K562 (cell line): ENCODE data around the gene RHCG.

ENCODE experiments used
- BDP1 ChIP-seq: IDR thresholded peaks from 3 replicates; pipeline ENCODE4 v1.6.1; 2011; ENCODE audit not compliant: insufficient read length, insufficient read depth
- CREB3 ChIP-seq: fragments of 450-650 bp; conservative IDR thresholded peaks from 2 replicates; pipeline ENCODE4 v1.6.1; 2016; ENCODE audit warnings: missing genetic modification characterization, low read depth, mild to moderate bottlenecking, missing compliant biosample characterization, moderate library complexity
- FOXJ3 ChIP-seq: sonication (generic); formaldehyde crosslinking; IDR thresholded peaks from 2 replicates; pipeline ENCODE4 v1.4.0; 2020; ENCODE audit warnings: mild to moderate bottlenecking, missing genetic modification reagents
- RBM14 ChIP-seq: fragments of 200-400 bp; formaldehyde crosslinking; IDR thresholded peaks from 2 replicates; pipeline ENCODE4 v1.6.1; 2018; ENCODE audit warnings: low read depth, mild to moderate bottlenecking, low read length, moderate library complexity, borderline replicate concordance; ENCODE audit not compliant: insufficient read depth
- ZNF175 ChIP-seq: fragments of 200-800 bp; sonication (Bioruptor generic); IDR thresholded peaks from 2 replicates; pipeline ENCODE4 v1.6.1; 2016; ENCODE audit warnings: low read depth, mild to moderate bottlenecking, missing genetic modification characterization, missing compliant biosample characterization
- ZNF592 ChIP-seq: fragments of 450-650 bp; IDR thresholded peaks from 2 replicates; pipeline ENCODE4 v1.6.1; 2017; ENCODE audit warnings: antibody characterized with exemption, mild to moderate bottlenecking
- TF ChIP-seq, protein P1 (sequence below): fragments of 450-650 bp; IDR thresholded peaks from 2 replicates; pipeline ENCODE4 v1.6.1; 2014; ENCODE audit warnings: low read depth, mild to moderate bottlenecking, moderate library complexity, borderline replicate concordance
- TF ChIP-seq, protein P2 (sequence below), 2 experiments: fragments of 200-800 bp in 1 of 2; sonication (Bioruptor generic) in 1 of 2; sonication (generic) in 1 of 2; formaldehyde crosslinking in 1 of 2; IDR thresholded peaks in 1 of 2; conservative IDR thresholded peaks in 1 of 2; 2 replicates each; pipeline versions ENCODE4 v1.5.0 to v1.6.1; 2016 to 2020; ENCODE audit warnings: missing compliant biosample characterization in 1 of 2, missing genetic modification characterization in 1 of 2, missing genetic modification reagents in 1 of 2
- TF ChIP-seq, protein P3 (sequence below): sonication (generic); formaldehyde crosslinking; IDR thresholded peaks from 2 replicates; pipeline ENCODE4 v1.8.0; 2022; ENCODE audit warnings: mild to moderate bottlenecking, low read depth, missing genetic modification reagents

DNA sequence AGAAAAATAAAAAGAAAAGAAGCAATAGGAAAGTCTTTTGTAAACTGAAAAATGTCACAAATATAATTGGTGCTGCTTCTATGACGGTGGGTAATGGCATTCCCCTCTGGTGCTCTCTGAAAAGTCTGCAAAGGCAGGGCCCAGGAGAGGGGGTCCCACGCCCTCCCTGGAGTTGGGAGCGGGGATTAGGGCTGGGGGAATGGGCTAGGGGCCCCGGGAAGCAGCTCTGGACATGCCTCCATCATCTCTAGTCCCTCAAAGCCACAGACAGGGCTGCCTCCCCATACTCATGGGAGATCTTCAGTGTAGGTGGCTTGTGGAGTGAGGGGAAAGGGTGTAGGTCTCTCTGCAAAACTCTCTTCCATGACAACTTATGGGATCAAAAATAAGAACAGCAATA, 7.8 kb upstream of the RHCG start:
- TF ChIP-seq, protein P1, sequence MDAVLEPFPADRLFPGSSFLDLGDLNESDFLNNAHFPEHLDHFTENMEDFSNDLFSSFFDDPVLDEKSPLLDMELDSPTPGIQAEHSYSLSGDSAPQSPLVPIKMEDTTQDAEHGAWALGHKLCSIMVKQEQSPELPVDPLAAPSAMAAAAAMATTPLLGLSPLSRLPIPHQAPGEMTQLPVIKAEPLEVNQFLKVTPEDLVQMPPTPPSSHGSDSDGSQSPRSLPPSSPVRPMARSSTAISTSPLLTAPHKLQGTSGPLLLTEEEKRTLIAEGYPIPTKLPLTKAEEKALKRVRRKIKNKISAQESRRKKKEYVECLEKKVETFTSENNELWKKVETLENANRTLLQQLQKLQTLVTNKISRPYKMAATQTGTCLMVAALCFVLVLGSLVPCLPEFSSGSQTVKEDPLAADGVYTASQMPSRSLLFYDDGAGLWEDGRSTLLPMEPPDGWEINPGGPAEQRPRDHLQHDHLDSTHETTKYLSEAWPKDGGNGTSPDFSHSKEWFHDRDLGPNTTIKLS: no peak
- TF ChIP-seq ZNF175 (CRISPR knock-in tag) (no peak), FOXJ3 (CRISPR knock-in tag) (no peak), CREB3 (tag) (no peak), RBM14 (no peak), ZNF592 (no peak), BDP1 (no peak)
- TF ChIP-seq, protein P2, sequence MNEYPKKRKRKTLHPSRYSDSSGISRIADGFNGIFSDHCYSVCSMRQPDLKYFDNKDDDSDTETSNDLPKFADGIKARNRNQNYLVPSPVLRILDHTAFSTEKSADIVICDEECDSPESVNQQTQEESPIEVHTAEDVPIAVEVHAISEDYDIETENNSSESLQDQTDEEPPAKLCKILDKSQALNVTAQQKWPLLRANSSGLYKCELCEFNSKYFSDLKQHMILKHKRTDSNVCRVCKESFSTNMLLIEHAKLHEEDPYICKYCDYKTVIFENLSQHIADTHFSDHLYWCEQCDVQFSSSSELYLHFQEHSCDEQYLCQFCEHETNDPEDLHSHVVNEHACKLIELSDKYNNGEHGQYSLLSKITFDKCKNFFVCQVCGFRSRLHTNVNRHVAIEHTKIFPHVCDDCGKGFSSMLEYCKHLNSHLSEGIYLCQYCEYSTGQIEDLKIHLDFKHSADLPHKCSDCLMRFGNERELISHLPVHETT (CRISPR knock-in tag; conservative IDR thresholded peaks at IDR 0.05 in 1 of 2, IDR thresholded peaks at IDR 0.05 in 1 of 2): no peak
- TF ChIP-seq, protein P3, sequence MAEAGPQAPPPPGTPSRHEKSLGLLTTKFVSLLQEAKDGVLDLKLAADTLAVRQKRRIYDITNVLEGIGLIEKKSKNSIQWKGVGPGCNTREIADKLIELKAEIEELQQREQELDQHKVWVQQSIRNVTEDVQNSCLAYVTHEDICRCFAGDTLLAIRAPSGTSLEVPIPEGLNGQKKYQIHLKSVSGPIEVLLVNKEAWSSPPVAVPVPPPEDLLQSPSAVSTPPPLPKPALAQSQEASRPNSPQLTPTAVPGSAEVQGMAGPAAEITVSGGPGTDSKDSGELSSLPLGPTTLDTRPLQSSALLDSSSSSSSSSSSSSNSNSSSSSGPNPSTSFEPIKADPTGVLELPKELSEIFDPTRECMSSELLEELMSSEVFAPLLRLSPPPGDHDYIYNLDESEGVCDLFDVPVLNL: no peak
